Inflammatory macrophage treated with lipopolysaccharide for 4 hours (primary cell): ENCODE results near the gene GLTPD2.

Experiments
- DNase-seq: peaks from one replicate; pipeline ENCODE4 v3.0.0-alpha.2; 2020

Gene GLTPD2

GRCh38 chr17:4771519-4772234, 17.1 kb upstream of the GLTPD2 start, which contains the start of gene TM4SF5:
TSS of gene TM4SF5 (plus strand) at chr17:4771886. CDS start at chr17:4771923, 37 bp downstream.
- no peak for DNase-seq

- no peak for DNase-seq
Observed at GRCh38 chr17:4772235-4772613, 16.5 kb upstream of the GLTPD2 start.

GRCh38 chr17:4777969-4778760, 10.6 kb upstream of the GLTPD2 start:
- no peak for DNase-seq

- DNase-seq: no peak
Observed at GRCh38 chr17:4780325-4780955, 8.3 kb upstream of the GLTPD2 start.

- DNase-seq: peak; percentile 62
Observed at GRCh38 chr17:4782652-4783051, 6.1 kb upstream of the GLTPD2 start.

- peak; percentile 9 for DNase-seq
Observed at GRCh38 chr17:4785311-4786105, 3.3 kb upstream of the GLTPD2 start.

GRCh38 chr17:4786106-4786511, 2.7 kb upstream of the GLTPD2 start, which contains the start of gene VMO1:
TSS of gene VMO1 (minus strand) at chr17:4786364. CDS start at chr17:4786352, 12 bp downstream.
- DNase-seq: peak; percentile 25

GRCh38 chr17:4786516-4786915, 2.2 kb upstream of the GLTPD2 start:
- DNase-seq: no peak

GRCh38 chr17:4788159-4788806, 481 bp upstream of the GLTPD2 start:
- DNase-seq: no peak

GRCh38 chr17:4789701-4789950, 862 bp downstream of the GLTPD2 start:
- no peak for DNase-seq

GRCh38 chr17:4789951-4790704, 1.4 kb downstream of the GLTPD2 start:
- DNase-seq: peak; percentile 88

- DNase-seq: no peak
Observed at GRCh38 chr17:4790705-4791088, 1.9 kb downstream of the GLTPD2 start.

GRCh38 chr17:4795168-4795567, 6.4 kb downstream of the GLTPD2 start:
- no peak for DNase-seq

GRCh38 chr17:4796552-4796920, 7.8 kb downstream of the GLTPD2 start:
- peak; percentile 51 for DNase-seq

- DNase-seq: no peak
Observed at GRCh38 chr17:4800462-4801196, 11.9 kb downstream of the GLTPD2 start.

- no peak for DNase-seq
Observed at GRCh38 chr17:4802228-4802627, 13.5 kb downstream of the GLTPD2 start, which contains the start of gene C17orf114. TSS of gene C17orf114 (minus strand) at chr17:4802328.

GRCh38 chr17:4806456-4806776, 17.7 kb downstream of the GLTPD2 start:
- DNase-seq: no peak

- DNase-seq: peak; percentile 90
Observed at GRCh38 chr17:4806777-4807604, 18.2 kb downstream of the GLTPD2 start, which contains the start of gene PLD2. TSS of gene PLD2 (plus strand) at chr17:4807152. CDS start at chr17:4807773, 621 bp downstream.

GRCh38 chr17:4807605-4808377, 19.0 kb downstream of the GLTPD2 start:
- no peak for DNase-seq
